Central memory CD8-positive, alpha-beta T cell (primary cell): Measurements from ENCODE around the gene IQSEC1.

Experiments used
- ATAC-seq: fragments of 150-1000 bp; cut with Tn5 transposase; replicated peaks from 2 replicates; pipeline ENCODE4 v1.10.0; 2022; ENCODE audit warnings: mild to moderate bottlenecking, moderate FRiP score, moderate number of reproducible peaks; ENCODE audit not compliant: poor library complexity, severe bottlenecking; ENCODE audit errors: extremely low read depth
- DNase-seq, 2 donors: peaks; one replicate each; pipeline ENCODE4 v3.0.0; 2021; ENCODE audit warnings: low spot score in 2 of 2
- H3K27ac Mint-ChIP-seq: one replicate; pipeline ENCODE4 v1.8.0; 2022; ENCODE audit warnings: low read depth, mild to moderate bottlenecking, moderate library complexity, mixed read lengths
- H3K27me3 Mint-ChIP-seq: one replicate; pipeline ENCODE4 v1.8.0; 2022; ENCODE audit warnings: mixed read lengths
- H3K36me3 Mint-ChIP-seq: one replicate; pipeline ENCODE4 v1.8.0; 2022; ENCODE audit warnings: mild to moderate bottlenecking, moderate library complexity, mixed read lengths; ENCODE audit not compliant: insufficient read depth
- H3K4me1 Mint-ChIP-seq: one replicate; pipeline ENCODE4 v1.8.0; 2022; ENCODE audit warnings: mixed read lengths
- H3K4me3 Mint-ChIP-seq: one replicate; pipeline ENCODE4 v1.8.0; 2022; ENCODE audit warnings: mild to moderate bottlenecking, moderate library complexity, mixed read lengths
- H3K9me3 Mint-ChIP-seq: one replicate; pipeline ENCODE4 v1.8.0; 2022; ENCODE audit warnings: mixed read lengths

Gene IQSEC1

GRCh38 chr3:12957824-12958792 is 115.1 kb downstream of the IQSEC1 start:
- H3K9me3 Mint-ChIP-seq: no peaks in the 10 kb centered on the region

GRCh38 chr3:12957339-12957738 is 115.9 kb downstream of the IQSEC1 start:
- Mint-ChIP-seq H3K27ac (peak overlapping the region; percentile 13), H3K4me1 (peaks cover 73% of the 10 kb centered on the region), H3K9me3 (no peaks in the 10 kb centered on the region), H3K27me3 (no peaks in the 10 kb centered on the region), H3K36me3 (peaks cover 10% of the 10 kb centered on the region), H3K4me3 (no peak overlapping the region)
- no peak for DNase-seq
- ATAC-seq: no peak

More at GRCh38 chr3:12957824-12958792, 115.1 kb downstream of the IQSEC1 start:
- Mint-ChIP-seq H3K36me3 (peaks cover 9% of the 10 kb centered on the region), H3K27ac (peak overlapping the region; percentile 52), H3K27me3 (no peaks in the 10 kb centered on the region), H3K4me3 (no peak overlapping the region), H3K4me1 (peaks cover 76% of the 10 kb centered on the region)
- DNase-seq: no peak
- no peak for ATAC-seq

GRCh38 chr3:12956316-12956660 is 116.9 kb downstream of the IQSEC1 start:
- H3K27ac Mint-ChIP-seq: peak overlapping the region; percentile 13
- no peaks in the 10 kb centered on the region for H3K27me3 Mint-ChIP-seq
- no peak overlapping the region for H3K4me3 Mint-ChIP-seq
- no peak for DNase-seq
- no peaks in the 10 kb centered on the region for H3K9me3 Mint-ChIP-seq
- ATAC-seq: no peak
- H3K4me1 Mint-ChIP-seq: peaks cover 74% of the 10 kb centered on the region
- H3K36me3 Mint-ChIP-seq: peaks cover 13% of the 10 kb centered on the region

GRCh38 chr3:12955651-12956315 is 117.4 kb downstream of the IQSEC1 start:
- ATAC-seq: no peak
- peaks cover 13% of the 10 kb centered on the region for H3K36me3 Mint-ChIP-seq
- peaks cover 72% of the 10 kb centered on the region for H3K4me1 Mint-ChIP-seq
- no peak overlapping the region for H3K4me3 Mint-ChIP-seq
- DNase-seq: no peak
- no peaks in the 10 kb centered on the region for H3K9me3 Mint-ChIP-seq
- H3K27ac Mint-ChIP-seq: no peak overlapping the region
- H3K27me3 Mint-ChIP-seq: no peaks in the 10 kb centered on the region

GRCh38 chr3:12954891-12955650 is 118.2 kb downstream of the IQSEC1 start:
- peak overlapping the region; percentile 65 for H3K27ac Mint-ChIP-seq
- ATAC-seq: peak; percentile 26
- H3K27me3 Mint-ChIP-seq: no peaks in the 10 kb centered on the region
- H3K36me3 Mint-ChIP-seq: peaks cover 11% of the 10 kb centered on the region
- no peaks in the 10 kb centered on the region for H3K9me3 Mint-ChIP-seq
- DNase-seq: no peak
- H3K4me1 Mint-ChIP-seq: peaks cover 67% of the 10 kb centered on the region
- no peak overlapping the region for H3K4me3 Mint-ChIP-seq

- no peak for ATAC-seq
- peak overlapping the region; percentile 65 for H3K27ac Mint-ChIP-seq
- H3K27me3 Mint-ChIP-seq: no peaks in the 10 kb centered on the region
These were observed 119.0 kb downstream of the IQSEC1 start for GRCh38 chr3:12954180-12954579.

GRCh38 chr3:12953201-12953995 is 119.8 kb downstream of the IQSEC1 start:
- H3K36me3 Mint-ChIP-seq: peaks cover 11% of the 10 kb centered on the region
- peak overlapping the region; percentile 65 for H3K27ac Mint-ChIP-seq
- ATAC-seq: no peak
- H3K9me3 Mint-ChIP-seq: no peaks in the 10 kb centered on the region
- no peak for DNase-seq
- H3K27me3 Mint-ChIP-seq: no peaks in the 10 kb centered on the region
- peaks cover 76% of the 10 kb centered on the region for H3K4me1 Mint-ChIP-seq
- H3K4me3 Mint-ChIP-seq: no peak overlapping the region

More at GRCh38 chr3:12954180-12954579, 119.0 kb downstream of the IQSEC1 start:
- Mint-ChIP-seq H3K9me3 (no peaks in the 10 kb centered on the region), H3K36me3 (peaks cover 11% of the 10 kb centered on the region), H3K4me3 (no peak overlapping the region), H3K4me1 (peaks cover 76% of the 10 kb centered on the region)
- no peak for DNase-seq

- H3K27ac Mint-ChIP-seq: peak overlapping the region; percentile 16
- DNase-seq (no peak), ATAC-seq (no peak)
- H3K4me1 Mint-ChIP-seq: peaks cover 78% of the 10 kb centered on the region
- H3K27me3 Mint-ChIP-seq: no peaks in the 10 kb centered on the region
- no peaks in the 10 kb centered on the region for H3K9me3 Mint-ChIP-seq
- no peak overlapping the region for H3K4me3 Mint-ChIP-seq
- H3K36me3 Mint-ChIP-seq: peaks cover 11% of the 10 kb centered on the region
These were observed 120.7 kb downstream of the IQSEC1 start for GRCh38 chr3:12952343-12953200.

GRCh38 chr3:12948891-12949711 is 124.1 kb downstream of the IQSEC1 start:
- DNase-seq: no peak
- Mint-ChIP-seq H3K9me3 (no peaks in the 10 kb centered on the region), H3K4me1 (peaks cover 68% of the 10 kb centered on the region), H3K4me3 (peak overlapping the region; percentile 32), H3K27me3 (no peaks in the 10 kb centered on the region), H3K27ac (peak overlapping the region; percentile 47), H3K36me3 (peaks cover 15% of the 10 kb centered on the region)
- ATAC-seq: peak; percentile 75

GRCh38 chr3:12948371-12948770 is 124.9 kb downstream of the IQSEC1 start:
- no peaks in the 10 kb centered on the region for H3K27me3 Mint-ChIP-seq
- H3K27ac Mint-ChIP-seq: peak overlapping the region; percentile 47
- H3K4me3 Mint-ChIP-seq: no peak overlapping the region
- peaks cover 12% of the 10 kb centered on the region for H3K36me3 Mint-ChIP-seq
- no peak for ATAC-seq
- peaks cover 60% of the 10 kb centered on the region for H3K4me1 Mint-ChIP-seq
- H3K9me3 Mint-ChIP-seq: no peaks in the 10 kb centered on the region
- no peak for DNase-seq
